ENCODE data around the gene VHLL.

VHLL gene

GRCh38 chr1:156253634-156254033 is 45.5 kb downstream of the VHLL start:
- no peak for DNase-seq

- no peak for DNase-seq
Measured at GRCh38 chr1:156251527-156251926, 47.6 kb downstream of the VHLL start.

- no peak for DNase-seq
Measured at GRCh38 chr1:156249593-156249992, 49.5 kb downstream of the VHLL start.
